Nucleus accumbens (tissue), 56 donors: ENCODE results near the gene HOXB6.

Experiments used
- DNase-seq, 56 donors: peaks; one replicate each; lab custom pipeline; 2025; lab: John Stamatoyannopoulos, UW

HOXB6 gene

DNA sequence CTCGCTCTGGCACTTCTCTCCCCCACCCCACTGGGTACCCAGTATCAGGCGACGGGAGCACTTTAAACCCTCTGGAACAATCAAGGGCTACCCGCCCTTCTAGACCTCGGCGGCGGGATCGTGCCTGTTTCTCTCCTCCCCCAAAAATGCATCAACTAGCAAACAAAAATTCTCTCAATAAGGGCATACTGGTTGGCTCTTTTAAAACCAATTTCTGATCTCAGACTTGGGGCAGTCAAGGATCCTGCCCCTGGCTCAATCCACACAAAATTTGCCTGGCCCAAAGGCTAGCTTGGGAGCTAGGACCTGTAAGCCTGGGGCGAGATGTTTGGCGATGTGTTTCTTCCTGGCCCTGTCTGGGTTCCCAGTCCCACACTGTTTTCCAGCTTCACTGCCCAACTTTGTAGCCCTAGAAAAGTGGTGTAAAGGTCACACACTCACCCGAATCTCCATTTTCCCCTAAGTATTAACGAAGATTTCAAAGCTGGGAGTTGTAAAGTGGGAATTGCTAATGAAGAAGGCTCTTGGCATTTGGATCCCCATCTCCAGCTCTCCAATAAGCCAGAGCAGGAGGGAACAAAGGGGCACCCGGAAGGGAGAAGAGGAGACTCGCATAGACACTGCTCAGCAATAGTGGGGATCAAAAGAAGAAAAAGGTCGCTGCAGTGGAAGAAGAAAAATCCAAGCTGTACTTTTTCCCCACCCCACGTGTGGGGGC lies 45.5 kb downstream of the HOXB6 start:
- DNase-seq: no peak

DNA sequence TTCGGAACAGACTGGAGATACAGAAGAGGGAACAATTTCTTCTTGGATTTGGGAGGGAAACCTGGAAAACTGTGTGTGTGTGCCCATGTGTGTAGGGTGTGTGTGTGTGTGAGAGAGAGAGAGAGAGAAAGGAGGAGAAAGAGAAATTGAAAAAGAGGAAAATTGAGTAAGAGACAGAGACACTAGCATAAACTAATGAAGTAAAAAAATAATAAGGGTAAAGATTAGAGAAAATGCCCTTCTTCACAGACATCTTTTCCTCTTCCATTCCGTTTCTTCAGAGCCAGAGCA lies 46.0 kb downstream of the HOXB6 start:
- DNase-seq: no peak

DNA sequence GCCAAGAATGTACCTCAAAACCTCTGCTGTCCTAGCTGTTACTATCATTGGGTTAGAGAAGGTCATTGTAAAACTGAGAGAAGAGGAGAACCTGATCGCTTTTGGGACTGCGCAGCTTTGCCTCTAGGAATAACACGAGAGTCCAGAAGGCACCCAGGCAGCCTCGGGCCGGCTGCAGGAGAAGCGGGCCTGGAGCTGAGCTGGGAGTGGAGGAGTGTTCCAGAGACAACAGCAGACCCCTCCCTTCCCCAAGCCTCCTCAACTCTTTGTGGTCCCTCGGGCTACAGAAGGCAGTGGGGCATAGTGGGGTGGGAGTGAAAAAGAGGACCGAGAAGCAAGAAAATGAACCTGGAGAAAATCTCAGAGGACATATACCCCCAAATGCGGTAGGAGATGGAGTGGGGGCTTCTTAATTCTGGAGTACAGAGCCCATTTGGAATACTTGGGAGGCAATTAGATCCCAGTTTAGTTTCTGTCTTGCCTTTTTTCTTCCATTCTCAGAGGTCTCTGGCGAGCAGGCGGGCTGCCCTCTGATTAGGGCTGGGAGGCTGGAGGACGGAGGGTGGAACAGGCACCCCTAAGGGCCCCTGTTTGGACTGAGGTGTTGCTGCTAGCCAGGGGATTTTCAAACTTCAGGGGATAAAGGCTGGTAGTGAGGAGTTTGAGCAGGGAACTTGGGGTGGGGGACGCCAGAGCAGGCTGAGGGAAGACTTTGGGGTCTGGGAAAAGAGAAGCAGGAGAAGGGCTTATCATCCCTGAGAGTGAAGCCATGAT lies 46.5 kb downstream of the HOXB6 start:
- no peak for DNase-seq

DNA sequence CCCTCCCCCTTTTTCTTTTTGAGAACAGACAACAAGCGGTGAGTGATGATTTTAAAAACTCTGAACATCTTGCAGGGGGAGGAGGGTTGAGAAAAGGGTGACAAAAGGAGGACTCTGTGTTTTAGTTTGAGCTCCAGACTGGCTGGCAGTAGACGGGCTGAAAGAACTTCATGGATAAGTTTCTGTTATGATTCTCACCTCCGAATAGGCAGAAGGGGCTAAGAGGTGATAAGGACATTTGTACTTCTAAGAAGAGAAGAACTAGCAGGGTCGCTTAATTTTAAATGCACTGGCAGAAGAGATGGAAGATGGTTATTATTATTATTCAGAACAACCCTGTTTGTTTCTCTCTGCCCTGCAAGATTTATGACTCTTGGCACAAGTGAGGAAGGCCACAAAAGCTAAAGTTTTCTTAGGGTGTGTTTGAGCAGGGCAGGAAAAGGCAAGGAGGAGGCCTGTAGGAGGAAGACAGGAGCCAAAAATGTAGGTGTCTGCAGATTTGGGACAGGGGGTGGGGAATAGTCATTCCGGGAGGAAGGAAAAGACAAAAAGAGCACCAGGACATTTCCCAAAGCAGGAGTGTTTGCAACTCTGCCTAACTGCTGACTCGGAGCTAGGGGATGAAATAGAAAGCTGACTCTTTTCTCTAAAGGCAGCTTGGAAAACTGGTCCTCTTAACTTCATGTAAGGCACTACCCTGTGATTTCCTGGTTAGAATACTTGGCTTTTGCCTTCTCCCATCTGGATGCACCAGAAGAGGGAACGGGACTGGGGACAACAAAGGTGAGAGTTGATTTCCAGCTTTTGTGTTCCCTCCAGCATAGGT lies 48.0 kb downstream of the HOXB6 start:
- no peak for DNase-seq

DNA sequence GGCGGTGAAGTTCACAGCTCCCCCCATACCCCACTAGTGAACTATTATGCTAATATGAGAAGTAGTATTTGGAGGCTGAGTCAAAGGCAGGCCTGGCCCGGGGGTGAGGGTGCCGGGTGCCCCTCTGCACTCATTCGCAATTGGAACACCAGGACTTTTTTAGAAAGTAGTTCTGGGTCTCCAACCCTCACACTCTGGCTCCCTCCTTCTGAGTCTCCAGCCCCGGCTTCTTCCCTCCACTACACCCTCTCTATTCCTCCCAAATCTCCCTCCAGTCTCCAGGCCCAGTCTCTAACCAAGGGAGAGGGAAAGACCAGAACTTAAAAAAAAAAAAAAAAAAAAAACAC lies 48.6 kb downstream of the HOXB6 start:
- DNase-seq: no peak

DNA sequence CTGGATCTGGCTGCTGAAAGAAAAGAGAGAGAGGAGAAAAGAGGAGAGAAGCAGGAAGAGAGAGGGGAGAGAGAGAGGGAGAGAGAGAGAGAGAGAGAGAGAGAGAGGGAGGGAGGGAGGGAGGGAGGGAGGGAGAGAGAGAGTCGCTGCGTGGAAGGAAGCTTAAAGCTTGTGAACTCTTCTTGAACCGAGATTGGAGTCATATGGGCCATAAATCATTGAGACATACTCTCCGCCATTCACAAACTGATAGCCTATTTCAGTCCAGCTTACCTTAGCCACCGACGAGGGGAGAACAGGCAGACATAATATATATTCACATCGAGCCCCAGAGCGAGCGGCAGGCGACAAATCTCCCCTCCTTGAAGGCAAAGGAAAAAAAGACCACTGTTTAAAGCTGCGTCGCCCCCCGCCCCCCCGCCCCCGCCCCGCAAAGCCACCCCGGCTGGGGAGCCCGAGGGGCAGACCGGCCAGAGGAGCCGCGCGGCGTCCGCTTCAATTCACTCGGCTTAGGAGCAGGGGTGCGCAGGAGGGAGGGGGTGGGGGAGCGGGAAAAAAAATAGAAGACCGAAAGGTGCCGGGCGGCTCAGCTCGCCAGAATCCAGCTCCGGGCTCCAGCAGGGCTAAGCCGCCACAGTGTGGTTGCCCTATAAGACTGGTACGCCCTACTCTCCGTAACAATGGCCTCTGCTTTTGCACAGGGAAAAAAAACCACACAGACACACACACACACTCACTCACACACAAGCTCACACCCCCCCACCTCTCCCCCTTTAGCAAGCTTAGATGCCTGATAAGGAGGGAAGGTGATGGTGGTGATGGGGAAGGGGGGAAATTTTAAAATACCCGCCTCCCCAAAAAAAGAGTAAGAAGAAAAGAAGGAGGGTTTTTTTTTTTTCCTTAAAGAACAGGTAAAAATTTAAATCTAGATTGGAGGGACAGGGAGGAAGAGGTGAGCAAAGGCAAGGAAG lies 49.2 kb downstream of the HOXB6 start:
- DNase-seq: no peak

DNA sequence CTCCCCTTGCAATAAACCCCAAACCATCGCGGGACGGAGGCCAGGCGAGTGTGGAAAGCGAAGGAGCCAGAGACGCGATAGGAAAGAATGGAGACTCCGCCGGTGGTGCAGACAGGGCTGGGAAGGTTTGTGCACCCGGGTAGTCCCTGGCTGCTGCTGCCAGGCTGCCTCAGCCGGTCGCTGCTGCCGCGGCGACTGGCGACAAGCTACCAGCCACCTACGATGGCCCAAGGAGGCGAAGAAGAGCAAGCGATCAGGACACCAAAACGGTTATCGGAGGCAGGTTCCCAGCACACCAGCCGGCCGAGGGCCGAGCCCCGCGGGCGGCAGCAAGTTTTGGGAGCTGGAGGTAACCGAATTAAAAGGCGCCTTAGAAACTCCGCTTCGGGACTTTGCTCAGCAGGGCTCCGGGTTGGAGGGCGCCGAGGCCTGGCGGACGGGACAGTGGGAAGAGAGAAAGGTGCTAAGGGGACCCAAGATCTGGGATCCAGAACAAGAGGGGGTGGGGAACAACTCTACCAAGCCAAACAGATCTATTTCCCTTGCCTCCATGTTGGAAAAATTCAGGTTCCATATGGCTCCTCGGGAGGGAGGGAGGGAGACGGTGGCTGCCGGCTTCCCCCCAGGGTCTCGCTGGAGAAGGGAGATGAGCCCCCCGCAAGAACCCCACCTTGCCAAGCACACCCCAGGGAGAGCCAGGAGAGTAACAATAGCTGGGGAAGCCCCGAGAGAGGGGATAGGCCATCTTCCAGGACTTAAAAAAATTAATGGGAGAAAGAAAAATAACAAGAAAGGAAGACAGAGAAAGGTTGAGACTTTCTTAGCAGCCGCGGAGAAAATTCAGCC lies 50.2 kb downstream of the HOXB6 start:
- DNase-seq: no peak

DNA sequence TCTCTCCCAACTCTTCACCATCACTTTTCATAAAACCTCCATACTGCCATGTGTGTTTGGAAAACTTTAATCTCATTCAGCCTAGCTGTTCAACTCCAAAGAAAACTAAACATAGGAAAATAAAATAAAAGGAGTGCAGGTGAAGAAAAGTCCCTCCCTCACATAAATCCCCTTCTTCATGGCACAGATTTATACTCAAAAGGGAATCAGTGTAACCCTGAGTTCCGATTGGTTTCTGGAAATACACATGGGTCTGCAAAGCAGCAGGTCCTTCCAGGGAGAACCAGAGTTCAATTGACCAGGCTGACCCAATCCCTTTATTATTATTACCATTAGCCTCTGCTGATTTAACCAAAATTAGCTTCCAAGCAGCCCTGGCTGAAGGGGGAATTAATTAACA lies 51.0 kb downstream of the HOXB6 start:
- DNase-seq: no peak

DNA sequence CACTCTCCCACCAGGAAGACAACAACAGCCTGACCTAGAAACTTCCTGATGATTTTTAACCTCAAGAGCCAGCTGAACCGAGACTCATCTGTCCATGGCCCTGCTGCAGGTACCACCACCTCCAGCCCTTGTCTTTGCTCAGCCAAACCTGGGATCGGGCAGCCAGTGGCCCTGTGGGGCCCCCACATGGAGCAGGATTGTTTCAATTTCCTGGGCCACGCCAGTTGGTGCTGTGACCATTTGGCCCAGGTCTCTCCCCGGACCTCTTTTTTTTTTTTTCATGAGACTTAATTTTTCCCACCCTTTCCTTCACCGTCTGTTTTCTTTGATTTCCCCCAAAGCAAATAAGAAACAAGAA lies 51.6 kb downstream of the HOXB6 start:
- no peak for DNase-seq

DNA sequence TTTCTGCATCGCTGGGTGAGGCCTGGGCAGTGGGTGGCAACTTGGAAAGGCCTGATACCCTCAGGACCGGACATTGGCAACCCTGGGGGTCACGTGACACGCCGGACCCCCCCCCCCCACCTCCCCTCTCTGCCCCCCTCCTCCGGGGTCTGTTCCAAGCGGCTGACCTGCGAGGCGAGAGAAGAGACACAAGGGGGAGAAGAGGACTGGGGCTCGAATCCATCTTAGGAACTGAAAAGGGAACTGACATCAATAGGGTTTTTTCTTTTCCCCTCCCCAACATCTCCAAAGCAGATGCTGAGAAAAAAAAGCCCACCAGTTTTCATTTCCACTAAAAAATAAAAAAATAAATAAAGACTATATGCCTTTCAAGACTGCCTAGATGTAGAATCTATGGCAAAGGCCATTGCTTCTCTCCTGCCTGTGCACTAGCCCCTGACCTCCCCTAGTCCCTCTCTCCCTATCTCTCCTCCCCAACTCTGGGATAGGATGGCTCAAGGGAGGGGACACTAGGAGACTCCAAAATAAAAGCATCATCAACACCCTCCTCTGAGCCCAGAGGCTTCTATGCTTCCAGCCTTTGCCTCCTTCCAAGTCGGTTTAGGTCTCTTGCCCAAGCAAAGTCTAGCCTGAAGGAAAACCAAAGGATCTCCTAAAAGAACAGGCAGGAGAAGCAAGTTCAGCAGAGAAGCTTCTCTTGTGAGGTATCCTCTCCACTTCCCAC lies 52.2 kb downstream of the HOXB6 start:
- no peak for DNase-seq

DNA sequence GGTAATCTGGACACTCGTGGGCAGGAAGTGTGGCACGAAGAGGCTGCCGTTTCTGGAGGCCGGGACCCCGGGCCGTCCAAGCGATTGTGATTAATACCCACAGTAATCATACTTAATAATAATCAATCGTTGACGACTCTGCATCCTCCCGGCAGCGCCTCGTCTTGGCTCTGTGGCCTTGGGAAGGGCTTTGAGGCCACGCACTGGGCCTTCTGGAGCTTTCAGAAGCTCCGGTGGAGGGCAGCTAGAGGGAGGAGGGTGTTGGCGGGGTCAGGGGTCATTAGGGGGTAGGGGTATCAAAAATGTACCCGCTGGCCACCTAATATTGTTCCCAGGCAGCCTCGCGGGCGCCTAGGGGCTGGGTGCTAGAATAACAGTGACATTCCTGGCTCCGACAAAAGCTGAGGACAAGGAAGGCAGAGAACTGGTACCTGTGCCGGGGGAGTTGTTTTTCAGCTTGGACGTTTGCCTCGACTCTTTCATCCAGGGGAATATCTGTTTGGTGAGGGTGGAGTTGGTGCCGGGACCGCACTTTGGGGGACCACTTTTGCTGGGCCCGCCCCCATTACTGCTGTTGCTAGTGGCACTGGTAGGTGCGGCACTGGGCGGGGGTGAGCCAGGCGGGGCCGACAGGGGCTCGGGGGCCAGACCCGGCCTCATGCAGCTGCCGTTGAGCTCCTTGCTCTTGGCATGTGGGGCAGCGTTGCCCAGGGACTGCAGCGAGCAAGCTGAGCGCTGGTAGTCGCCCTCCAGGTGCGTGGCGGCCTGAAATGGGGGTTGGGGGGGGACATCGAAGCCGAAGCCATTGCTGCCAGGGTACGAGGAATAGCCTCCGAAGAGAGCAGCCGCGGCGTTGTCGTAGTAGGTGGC lies 53.0 kb downstream of the HOXB6 start:
- no peak for DNase-seq

DNA sequence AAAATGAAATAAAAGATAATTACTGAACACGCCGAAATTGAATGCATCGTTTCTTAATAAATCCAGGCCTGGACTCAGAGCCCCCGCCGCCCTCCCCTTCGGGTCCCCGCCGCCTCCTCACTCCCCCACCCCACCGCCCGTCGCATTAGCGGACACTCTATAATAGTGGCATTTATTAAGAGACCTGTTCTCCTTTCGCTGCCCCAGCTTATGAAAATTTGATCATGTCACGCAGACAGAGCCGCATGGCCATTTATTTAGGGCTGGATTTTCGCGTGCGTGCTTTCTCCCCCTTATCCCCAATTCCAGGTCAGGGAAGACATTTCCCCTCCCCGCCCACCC lies 53.6 kb downstream of the HOXB6 start:
- DNase-seq: no peak

DNA sequence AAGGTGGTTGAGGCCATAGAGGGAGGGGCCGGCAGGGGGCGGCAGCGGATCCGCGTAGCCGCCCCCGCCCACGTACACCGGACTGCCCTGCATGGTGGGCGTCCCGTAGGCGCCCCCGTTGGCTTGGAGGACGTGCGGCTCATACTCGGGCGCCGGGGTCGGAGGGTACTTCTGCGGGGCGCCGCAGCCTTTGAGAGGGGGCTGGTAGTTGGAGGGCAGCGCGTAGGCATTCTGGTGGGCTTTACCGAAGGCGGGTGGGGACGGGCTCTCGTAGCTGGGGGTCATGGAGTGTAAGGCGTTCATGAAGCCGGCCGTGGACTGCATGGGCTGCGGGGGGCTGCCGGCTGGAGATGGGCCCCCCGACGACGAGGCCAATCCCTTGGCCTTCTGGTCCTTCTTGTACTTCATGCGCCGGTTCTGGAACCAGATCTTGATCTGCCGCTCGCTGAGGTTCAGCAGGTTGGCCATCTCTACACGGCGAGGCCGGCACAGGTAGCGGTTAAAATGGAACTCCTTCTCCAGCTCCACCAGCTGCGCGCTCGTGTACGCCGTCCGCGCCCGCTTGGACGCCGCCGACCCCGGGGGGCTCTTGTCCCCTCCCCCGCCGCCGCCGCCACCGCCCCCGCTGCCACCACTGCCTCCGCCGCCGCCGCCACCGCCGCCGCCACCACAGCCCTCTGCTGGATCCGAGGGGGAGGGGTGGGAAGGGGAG lies 54.1 kb downstream of the HOXB6 start:
- DNase-seq: no peak

DNA sequence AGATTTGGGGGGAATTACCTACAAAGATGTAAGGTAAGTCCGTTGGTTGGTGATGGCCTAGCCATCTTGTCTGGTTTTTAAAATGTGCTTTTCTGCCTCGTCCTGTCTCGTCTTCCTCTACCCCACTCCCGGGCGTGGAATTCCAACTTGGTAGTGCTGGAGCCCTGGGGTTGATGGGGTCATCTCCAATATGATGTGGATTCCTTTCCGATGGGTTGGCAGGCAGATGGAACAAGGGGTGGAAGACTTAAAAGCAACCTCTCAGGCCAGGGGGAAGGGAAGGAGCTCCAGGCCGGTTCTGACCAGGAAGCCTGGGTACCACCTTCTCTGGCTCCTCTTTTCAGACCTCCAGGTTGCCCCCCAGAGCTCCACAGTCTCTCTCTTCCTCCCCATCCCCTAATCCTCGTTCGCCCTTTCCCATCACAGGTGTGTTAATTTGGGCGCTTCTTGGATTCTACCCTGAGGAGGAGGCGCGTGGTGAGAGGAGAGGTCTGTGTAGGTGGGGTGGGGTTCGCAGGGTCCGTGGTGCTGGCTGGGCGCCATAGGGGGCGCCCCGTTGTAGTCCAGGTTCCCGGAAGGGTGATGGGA lies 54.8 kb downstream of the HOXB6 start:
- no peak for DNase-seq

DNA sequence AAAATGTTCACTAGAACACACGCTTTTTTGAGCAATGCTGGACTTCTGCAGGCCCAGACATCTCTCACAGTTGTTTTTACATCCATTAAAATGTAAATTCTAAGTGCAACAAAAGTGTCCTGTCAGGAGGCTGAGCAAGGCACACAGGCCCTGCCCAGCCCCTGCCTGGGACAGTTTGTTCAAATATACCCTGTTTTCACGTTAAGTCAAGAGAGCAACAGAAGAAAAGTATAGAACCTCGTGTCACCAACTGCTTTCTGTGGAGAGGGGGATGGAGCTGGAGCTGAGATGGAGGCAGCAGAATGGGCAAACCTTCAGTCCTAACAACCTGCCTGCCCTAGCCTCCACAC lies 55.5 kb downstream of the HOXB6 start:
- no peak for DNase-seq

DNA sequence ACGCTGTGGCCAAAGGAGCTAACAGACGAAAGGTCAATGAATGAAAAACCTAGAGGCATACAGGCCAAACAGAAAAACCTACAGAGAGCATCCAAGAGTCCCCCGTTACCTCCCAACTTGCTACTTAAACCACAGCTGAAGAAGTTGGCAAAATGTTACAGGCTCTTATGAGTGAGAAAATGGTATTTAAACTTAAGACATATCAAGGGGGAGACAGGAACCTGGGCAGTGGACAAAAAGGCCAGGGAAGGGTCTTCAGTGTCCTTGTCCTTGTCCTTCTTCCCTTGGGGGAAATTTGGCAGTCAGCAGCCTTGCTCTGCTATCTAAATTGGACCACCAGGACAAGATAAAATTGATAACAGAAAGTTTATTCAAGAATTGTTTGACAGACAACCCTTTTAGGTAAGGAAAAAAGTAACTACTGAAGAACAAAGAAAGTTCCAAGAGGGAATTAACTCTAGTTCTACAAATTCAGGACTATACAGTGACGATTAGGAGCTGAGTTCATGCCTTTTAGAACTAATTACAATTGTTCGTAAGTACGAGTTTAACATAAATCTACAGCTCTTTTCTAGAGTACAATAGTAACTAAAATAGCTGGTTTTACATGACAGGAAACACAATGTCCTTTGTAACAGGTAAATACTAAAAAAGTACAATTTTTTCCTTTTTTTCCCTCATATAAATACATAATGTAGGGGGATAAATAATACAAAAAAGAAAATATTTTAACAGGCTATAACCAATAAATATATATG lies 56.1 kb downstream of the HOXB6 start:
- DNase-seq: no peak
